HG02759 (cell line): ENCODE data around the gene CTCFL.

Experiments
- ATAC-seq: cut with Tn5 transposase; IDR thresholded peaks from one replicate; pipeline ENCODE4 v1.9.1; 2021; ENCODE audit warnings: mild to moderate bottlenecking, moderate library complexity; ENCODE audit not compliant: unreplicated experiment

Gene CTCFL

DNA sequence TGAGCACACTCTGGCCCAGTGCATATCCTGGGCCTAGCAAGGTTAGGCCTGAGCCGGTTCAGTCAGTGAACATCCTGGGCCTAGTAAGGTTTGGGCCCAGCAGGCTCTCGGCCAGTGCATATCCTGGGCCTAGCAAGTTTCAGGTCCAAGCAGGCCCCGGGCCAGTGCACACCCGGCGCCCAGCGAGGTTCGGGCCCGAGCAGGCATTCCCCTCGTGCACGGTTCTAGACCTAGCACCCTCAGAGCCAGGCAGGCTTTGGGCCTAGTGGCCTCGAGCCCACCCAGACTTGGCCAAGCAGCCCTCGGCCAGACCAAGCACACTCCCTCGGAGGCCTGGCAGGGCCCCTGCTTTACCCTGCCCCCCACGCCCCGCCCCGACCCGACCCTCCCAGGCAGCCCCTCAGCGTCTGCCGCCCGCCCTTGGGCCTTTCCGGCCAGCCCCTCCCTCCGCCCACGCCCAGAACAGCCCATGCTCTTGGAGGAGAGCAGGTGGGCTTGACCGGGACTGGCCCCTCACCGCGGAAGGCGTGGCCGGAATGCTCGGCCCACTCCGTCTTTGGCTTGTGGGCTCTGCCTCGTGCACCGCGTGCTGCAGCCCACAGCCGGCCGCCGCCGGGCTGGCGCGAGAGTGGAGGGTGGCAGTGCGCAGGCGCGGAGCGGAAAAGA is at the start of gene CTCFL:
TSS of gene CTCFL (minus strand) at position 630 of the 666 bp plus-strand sequence. CDS start 935 bp downstream, outside the sequence.
- ATAC-seq: no peak

DNA sequence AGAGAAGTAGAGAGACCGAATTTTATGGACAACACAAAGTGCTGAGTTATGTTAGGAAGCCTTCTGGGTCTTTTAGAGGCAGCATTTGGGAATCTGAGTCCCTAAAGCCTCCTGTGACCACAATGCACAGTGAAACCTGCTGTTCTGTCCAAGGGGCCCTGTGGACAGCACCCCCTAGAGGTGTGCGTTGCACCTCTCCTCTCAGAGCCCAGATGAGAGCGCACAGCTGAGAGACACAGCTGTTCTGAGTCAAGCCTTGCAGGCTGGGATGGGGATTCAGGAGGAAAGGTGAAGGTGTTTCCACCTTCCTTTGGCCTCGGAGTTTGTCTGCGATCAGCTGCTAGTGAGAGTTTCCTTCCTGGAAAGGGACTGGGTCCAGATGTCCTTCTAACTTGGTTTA is 49.0 kb upstream of the CTCFL start:
- no peak for ATAC-seq

DNA sequence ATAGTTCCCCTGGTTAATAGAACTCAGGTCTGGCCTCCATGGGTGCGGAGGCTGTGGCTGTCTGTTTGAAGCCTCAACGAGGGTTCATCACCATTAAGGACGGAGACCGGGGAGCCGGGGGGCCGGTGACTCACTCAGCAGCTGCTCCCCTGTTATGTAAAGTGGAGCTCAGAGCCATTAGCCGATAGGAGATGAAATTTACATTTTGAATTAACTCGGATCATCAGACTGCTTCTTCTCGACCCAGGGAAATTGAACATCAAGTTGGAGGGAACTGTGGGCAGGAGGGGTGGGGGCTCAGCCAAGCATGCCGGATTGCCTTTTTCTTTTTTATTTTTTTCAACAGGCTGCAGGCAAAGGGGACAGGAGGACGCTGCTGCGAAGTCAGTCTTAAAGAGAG is 48.3 kb upstream of the CTCFL start:
- ATAC-seq: no peak

- no peak for ATAC-seq
These were observed 47.0 kb upstream of the CTCFL start for GRCh38 chr20:57571782-57572416.

DNA sequence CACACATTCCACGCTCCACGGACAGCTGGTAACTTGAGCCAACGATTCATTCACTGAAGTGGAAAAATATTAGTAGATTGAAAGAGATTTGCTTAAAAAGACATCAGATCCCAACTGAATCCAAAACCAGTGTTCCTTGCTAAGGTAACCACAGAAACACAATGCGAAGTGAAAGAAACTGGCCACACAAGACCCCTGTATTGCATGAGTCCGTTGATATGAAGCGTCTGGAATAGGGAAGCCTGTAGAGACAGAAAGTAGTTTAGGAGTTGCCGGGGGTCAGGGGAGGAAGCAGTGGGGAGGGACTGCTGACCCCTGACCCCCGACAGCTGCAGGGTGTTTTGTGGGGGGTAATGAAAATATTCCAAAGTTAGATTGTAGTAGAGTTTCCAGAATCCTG is 46.0 kb upstream of the CTCFL start:
- no peak for ATAC-seq

DNA sequence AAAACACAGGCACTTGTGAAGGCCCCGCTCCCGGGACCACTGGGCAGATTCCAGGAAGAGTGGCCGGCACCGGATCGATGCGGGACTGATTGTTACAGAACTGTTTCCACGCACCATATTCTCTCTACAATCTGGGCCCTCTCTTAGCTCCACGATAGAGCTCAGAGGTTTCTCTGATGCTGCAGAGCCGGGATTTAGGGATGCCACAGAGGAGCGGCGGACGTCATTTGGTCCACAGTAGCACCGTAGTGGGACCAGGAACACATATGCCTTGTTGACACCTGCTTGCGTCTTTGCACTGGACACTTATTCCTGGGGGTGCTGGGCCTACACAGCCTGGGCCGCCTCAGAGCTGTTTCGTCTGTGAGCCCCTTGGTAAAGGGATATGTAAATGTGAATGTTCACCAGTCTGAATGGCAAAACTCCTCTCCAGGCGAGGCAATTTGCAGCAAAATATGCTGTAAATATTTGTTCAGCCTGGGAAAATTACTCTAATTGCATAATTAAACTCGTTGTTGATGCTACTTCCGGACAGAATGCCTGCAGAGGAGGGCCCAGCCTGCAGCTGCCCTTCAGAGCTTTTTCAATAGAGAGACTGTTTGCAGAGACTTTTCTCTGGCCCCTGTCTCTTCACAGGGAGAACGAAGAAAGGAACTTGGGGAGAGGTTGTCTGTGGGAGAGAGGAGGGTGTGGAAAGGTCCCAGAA is 45.4 kb upstream of the CTCFL start:
- ATAC-seq: no peak

DNA sequence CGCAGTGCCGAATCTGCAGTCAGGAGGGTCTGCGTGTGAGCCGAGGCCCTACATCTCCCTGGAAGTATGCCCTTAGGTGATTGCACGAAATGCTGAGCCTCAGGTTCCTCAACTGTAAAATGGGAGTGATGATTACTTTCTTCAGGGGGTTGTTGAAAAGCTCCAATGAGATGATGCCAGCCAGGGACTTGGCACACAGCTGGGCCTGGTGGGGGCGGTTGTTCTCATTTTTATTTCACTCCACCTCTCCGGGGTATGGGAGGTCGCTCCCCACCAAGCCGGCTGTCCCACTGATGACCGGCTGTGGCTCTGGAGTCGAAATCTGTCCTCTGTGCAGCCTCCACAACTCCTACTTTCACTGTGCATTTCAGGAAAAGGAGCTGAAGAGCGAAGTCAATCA is 44.0 kb upstream of the CTCFL start:
- no peak for ATAC-seq

DNA sequence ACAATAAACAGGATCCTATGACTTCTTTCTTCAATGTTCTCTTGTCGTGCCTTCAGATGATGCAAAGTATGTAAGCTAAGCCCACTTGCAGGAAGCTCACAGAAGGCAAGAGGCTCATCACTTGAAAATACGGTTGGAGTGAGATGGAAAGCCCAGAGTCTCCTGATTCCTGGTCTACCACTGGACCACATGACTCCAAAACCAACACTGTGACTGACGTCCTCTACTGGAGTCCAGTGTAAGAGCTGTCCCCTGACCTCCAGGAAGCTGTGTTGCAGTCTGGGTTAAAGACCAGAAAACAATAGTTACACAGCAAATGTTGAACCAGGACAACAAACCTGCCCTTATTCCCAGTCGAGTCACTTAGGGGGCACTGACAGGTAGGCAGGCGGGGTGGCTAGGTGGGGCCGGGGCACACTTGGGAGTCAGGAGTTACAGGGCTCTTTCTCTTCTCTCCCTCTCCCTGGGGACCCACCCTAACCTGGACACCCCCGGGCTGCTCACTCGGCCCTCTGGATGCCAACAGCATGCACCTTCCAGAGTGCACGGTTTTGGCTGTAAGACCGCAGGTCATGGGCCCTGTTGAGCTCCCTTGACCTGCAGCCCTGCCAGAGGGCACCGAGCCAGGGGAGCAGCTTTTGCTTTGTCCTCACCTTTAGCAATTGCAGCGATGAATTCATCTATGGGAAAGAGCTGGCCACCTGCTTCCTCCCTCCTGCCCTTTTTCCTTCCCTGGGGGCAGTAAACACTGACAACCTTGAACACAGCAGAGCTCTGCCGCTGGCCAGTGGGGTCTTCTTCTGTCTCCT is 43.4 kb upstream of the CTCFL start:
- ATAC-seq: no peak

DNA sequence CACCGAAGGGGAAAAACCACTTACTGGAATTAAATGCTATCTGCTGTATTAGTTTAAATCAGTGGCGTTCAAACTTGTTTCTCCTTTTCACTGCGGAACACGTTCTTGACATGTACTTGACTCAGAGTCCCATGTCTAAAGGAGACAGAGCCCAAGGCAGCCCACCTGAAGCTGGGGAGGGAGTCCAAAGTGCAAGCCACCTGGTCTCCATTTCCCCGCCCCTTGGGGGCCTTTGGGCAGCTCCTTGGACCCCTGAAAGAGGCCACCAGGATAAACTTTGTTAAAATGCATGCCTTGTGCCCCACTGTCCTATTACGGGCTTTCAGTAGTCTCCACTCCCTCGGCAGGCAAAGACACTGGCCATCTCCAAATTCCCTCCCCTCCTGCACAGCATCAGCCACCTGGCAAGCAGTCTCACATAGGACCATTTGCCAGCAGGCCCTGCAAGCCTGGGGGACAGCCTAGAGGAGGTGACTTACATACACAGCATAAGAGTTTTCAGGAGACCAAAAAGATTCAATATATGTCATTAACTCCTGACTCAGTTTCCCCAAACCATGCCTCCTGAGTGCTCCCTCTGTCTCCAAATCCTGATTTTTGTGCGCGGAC is 42.6 kb upstream of the CTCFL start:
- ATAC-seq: no peak

- ATAC-seq: no peak
These were observed 42.0 kb upstream of the CTCFL start for GRCh38 chr20:57566803-57567459.

- ATAC-seq: no peak
These were observed 41.5 kb upstream of the CTCFL start for GRCh38 chr20:57566399-57566798.

- no peak for ATAC-seq
These were observed 40.2 kb upstream of the CTCFL start for GRCh38 chr20:57564951-57565642.

- no peak for ATAC-seq
These were observed 39.4 kb upstream of the CTCFL start for GRCh38 chr20:57564180-57564802.

- ATAC-seq: no peak
These were observed 38.6 kb upstream of the CTCFL start for GRCh38 chr20:57563522-57563921.

DNA sequence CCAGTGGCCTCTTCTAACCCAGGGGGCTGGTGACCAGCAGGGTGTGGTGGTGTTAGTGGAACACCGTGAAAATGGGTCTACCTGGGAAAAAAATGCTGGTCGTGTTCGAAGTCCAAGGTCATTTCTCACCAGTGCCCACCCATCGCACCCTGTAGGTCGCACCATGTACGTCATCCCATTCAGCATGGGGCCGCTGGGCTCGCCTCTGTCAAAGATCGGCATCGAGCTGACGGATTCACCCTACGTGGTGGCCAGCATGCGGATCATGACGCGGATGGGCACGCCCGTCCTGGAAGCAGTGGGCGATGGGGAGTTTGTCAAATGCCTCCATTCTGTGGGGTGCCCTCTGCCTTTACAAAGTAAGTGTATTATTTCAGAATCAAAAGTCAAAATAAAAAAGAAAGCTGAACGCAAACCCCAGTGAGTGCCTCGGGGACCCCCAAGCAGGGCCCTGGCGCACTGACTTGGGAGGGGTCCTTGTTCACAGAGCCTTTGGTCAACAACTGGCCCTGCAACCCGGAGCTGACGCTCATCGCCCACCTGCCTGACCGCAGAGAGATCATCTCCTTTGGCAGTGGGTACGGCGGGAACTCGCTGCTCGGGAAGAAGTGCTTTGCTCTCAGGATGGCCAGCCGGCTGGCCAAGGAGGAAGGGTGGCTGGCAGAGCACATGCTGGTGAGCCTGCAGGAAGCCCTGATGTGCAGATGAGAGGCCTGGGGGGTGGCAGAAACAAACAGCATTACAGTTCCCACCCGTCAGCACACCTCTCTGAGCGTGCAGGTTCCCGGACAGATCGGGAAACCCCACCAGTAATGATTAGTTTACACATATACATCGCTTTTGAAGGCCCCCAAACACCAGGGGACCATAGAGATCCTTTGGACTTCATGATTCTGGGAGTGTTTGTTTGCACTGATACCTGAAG is 37.9 kb upstream of the CTCFL start:
- no peak for ATAC-seq

GRCh38 chr20:57561356-57562279 is 36.7 kb upstream of the CTCFL start:
- ATAC-seq: no peak
